HuH-7.5 (cell line): ENCODE measurements around the gene TAX1BP3.

ENCODE experiments used
- DNase-seq: peaks from one replicate; pipeline ENCODE4 v3.0.0; 2011; ENCODE audit warnings: low spot score

TAX1BP3 gene

GRCh38 chr17:3657874-3658783, 10.2 kb downstream of the TAX1BP3 start:
- DNase-seq = no peak

GRCh38 chr17:3657588-3657869, 10.8 kb downstream of the TAX1BP3 start:
- DNase-seq = no peak

- DNase-seq = no peak
Observed at GRCh38 chr17:3656755-3657587, 11.4 kb downstream of the TAX1BP3 start.

- no peak for DNase-seq
Observed at GRCh38 chr17:3656353-3656752, 12.0 kb downstream of the TAX1BP3 start.

GRCh38 chr17:3655766-3656165, 12.6 kb downstream of the TAX1BP3 start:
- no peak for DNase-seq

- peak; percentile 56 for DNase-seq
Observed at GRCh38 chr17:3647769-3648555, 20.4 kb downstream of the TAX1BP3 start.

GRCh38 chr17:3647251-3647650, 21.1 kb downstream of the TAX1BP3 start:
- DNase-seq = no peak

GRCh38 chr17:3645310-3645709, 23.1 kb downstream of the TAX1BP3 start:
- DNase-seq = no peak

- DNase-seq = no peak
Observed at GRCh38 chr17:3643889-3644349, 24.5 kb downstream of the TAX1BP3 start.

GRCh38 chr17:3641717-3642486, 26.5 kb downstream of the TAX1BP3 start:
- no peak for DNase-seq

- no peak for DNase-seq
Observed at GRCh38 chr17:3641014-3641413, 27.4 kb downstream of the TAX1BP3 start.

GRCh38 chr17:3639981-3640596, 28.3 kb downstream of the TAX1BP3 start:
- no peak for DNase-seq

GRCh38 chr17:3636908-3637373, 31.4 kb downstream of the TAX1BP3 start:
- no peak for DNase-seq

- DNase-seq = peak; percentile 94
Observed at GRCh38 chr17:3636154-3636907, 32.0 kb downstream of the TAX1BP3 start, which contains the start of the genes CTNS and SHPK. Gene CTNS (plus strand): TSS chr17:3636760. CDS start chr17:3640207, 3,447 bp downstream. Gene SHPK (minus strand): TSS chr17:3636250. CDS start chr17:3636219, 31 bp downstream.

- DNase-seq = no peak
Observed at GRCh38 chr17:3635474-3636153, 32.8 kb downstream of the TAX1BP3 start.

GRCh38 chr17:3632287-3632686, 36.1 kb downstream of the TAX1BP3 start:
- DNase-seq = no peak

- no peak for DNase-seq
Observed at GRCh38 chr17:3630781-3631180, 37.6 kb downstream of the TAX1BP3 start.

GRCh38 chr17:3627769-3628167, 40.6 kb downstream of the TAX1BP3 start:
- no peak for DNase-seq
